GM21529 (cell line): ENCODE measurements around the gene GAPVD1.
"Not testable (repeated sequence)": the region's sequence is repeated elsewhere in the genome, so short reads cannot be mapped to it uniquely, and the experiment has no call there.

Experiments used
- ATAC-seq: cut with Tn5 transposase; IDR thresholded peaks from one replicate; pipeline ENCODE4 v1.9.1; 2021; ENCODE audit not compliant: unreplicated experiment

The GAPVD1 gene

GRCh38 chr9:125261501-125262293, at the start of gene GAPVD1:
GAPVD1 (plus strand) TSS chr9:125261826; CDS start chr9:125298922, 37,096 bp downstream.
- ATAC-seq = peak; percentile 92

GRCh38 chr9:125214186-125214585, 47.4 kb upstream of the GAPVD1 start:
- no peak for ATAC-seq

- no peak for ATAC-seq
These were observed 43.0 kb upstream of the GAPVD1 start for GRCh38 chr9:125218621-125219020.

GRCh38 chr9:125224858-125225257, 36.8 kb upstream of the GAPVD1 start:
- not testable (repeated sequence) for ATAC-seq

GRCh38 chr9:125227761-125228160, 33.9 kb upstream of the GAPVD1 start:
- no peak for ATAC-seq

GRCh38 chr9:125233678-125234077, 27.9 kb upstream of the GAPVD1 start:
- ATAC-seq = no peak

GRCh38 chr9:125234099-125234498, 27.5 kb upstream of the GAPVD1 start:
- not testable (repeated sequence) for ATAC-seq

GRCh38 chr9:125235804-125236519, 25.7 kb upstream of the GAPVD1 start:
- ATAC-seq = no peak

GRCh38 chr9:125236520-125237159, 25.0 kb upstream of the GAPVD1 start:
- ATAC-seq = not testable (repeated sequence)

GRCh38 chr9:125238127-125238914, 23.3 kb upstream of the GAPVD1 start:
- ATAC-seq = no peak

GRCh38 chr9:125238915-125239446, 22.6 kb upstream of the GAPVD1 start:
- ATAC-seq = no peak

GRCh38 chr9:125239631-125240597, 21.7 kb upstream of the GAPVD1 start:
- no peak for ATAC-seq

GRCh38 chr9:125240649-125240999, 21.0 kb upstream of the GAPVD1 start:
- ATAC-seq = peak; percentile 4

GRCh38 chr9:125241000-125241862, 20.4 kb upstream of the GAPVD1 start, which contains the start of gene HSPA5:
HSPA5 (minus strand) TSS chr9:125241343; CDS start chr9:125241126, 217 bp downstream.
- ATAC-seq = peak; percentile 91

- ATAC-seq = peak; percentile 10
These were observed 19.5 kb upstream of the GAPVD1 start for GRCh38 chr9:125241863-125242739.

- no peak for ATAC-seq
These were observed 17.8 kb upstream of the GAPVD1 start for GRCh38 chr9:125243792-125244260.

- no peak for ATAC-seq
These were observed 15.4 kb upstream of the GAPVD1 start for GRCh38 chr9:125246261-125246667.
